Cardiac muscle cell (in vitro differentiated cells and primary cell): ENCODE results near the gene C14orf180. TPM values are rescaled to one million over a fixed set of nuclear protein-coding genes. Genes with fewer than 3 reads are reported as not detected.

Experiments
- DNase-seq, 2 donors: peaks; one replicate each; pipeline versions ENCODE4 v3.0.0 to v3.0.0-alpha.2; 2010 to 2017; ENCODE audit warnings: low read depth in 1 of 2, low spot score in 1 of 2
- H3K27ac ChIP-seq: fragments of 200-600 bp; sonication (generic); 2 replicates; pipeline ENCODE4 v1.5.1; 2016
- H3K27me3 ChIP-seq: fragments of 200-600 bp; sonication (generic); 2 replicates; pipeline ENCODE4 v1.6.0; 2016; ENCODE audit warnings: control low read depth
- H3K36me3 ChIP-seq: fragments of 200-600 bp; sonication (generic); 2 replicates; pipeline ENCODE4 v1.5.1; 2016; ENCODE audit warnings: control low read depth
- H3K4me1 ChIP-seq: fragments of 200-600 bp; sonication (generic); 2 replicates; pipeline ENCODE4 v1.8.1; 2017; ENCODE audit warnings: low read depth, mild to moderate bottlenecking, mixed run types
- H3K4me3 ChIP-seq: fragments of 200-600 bp; sonication (generic); 2 replicates; pipeline ENCODE4 v1.5.1; 2016; ENCODE audit warnings: mild to moderate bottlenecking
- H3K9me3 ChIP-seq: fragments of 200-600 bp; sonication (generic); 2 replicates; pipeline ENCODE4 v1.5.1; 2017; ENCODE audit warnings: low read depth, mild to moderate bottlenecking, control low read depth
- polyA plus RNA-seq: library from polyadenylated mRNA; unstranded; fragments of >200 nt; fragmentation: Nextera tagmentation; extraction: Ambion mirVana; gene quantifications from 2 replicates; pipeline ENCODE4 v1.2.1, GENCODE V29; 2016
- total RNA-seq: library from RNA; depleted of rRNA; stranded (reverse); fragments of >200 nt; gene quantifications from 2 replicates; pipeline ENCODE4 v1.2.3, GENCODE V29; 2016
- TF ChIP-seq, protein P1 (sequence below): IDR thresholded peaks from 2 replicates; pipeline ENCODE4 v1.5.1; 2012; ENCODE audit warnings: low read depth, mild to moderate bottlenecking, low read length

C14orf180 gene
- total and polyA plus RNA-seq, 2 experiments from 2014 or later: 17.1 to 19.7 TPM

GRCh38 chr14:104573930-104574329 lies 5.6 kb upstream of the C14orf180 start:
- H3K36me3 ChIP-seq: no peaks in the 10 kb centered on the region
- no peaks in the 10 kb centered on the region for H3K27me3 ChIP-seq
- no peaks in the 10 kb centered on the region for H3K9me3 ChIP-seq
- TF ChIP-seq, protein P1, sequence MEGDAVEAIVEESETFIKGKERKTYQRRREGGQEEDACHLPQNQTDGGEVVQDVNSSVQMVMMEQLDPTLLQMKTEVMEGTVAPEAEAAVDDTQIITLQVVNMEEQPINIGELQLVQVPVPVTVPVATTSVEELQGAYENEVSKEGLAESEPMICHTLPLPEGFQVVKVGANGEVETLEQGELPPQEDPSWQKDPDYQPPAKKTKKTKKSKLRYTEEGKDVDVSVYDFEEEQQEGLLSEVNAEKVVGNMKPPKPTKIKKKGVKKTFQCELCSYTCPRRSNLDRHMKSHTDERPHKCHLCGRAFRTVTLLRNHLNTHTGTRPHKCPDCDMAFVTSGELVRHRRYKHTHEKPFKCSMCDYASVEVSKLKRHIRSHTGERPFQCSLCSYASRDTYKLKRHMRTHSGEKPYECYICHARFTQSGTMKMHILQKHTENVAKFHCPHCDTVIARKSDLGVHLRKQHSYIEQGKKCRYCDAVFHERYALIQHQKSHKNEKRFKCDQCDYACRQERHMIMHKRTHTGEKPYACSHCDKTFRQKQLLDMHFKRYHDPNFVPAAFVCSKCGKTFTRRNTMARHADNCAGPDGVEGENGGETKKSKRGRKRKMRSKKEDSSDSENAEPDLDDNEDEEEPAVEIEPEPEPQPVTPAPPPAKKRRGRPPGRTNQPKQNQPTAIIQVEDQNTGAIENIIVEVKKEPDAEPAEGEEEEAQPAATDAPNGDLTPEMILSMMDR: no peak
- peak overlapping the region; percentile 97 for H3K27ac ChIP-seq
- peaks cover 79% of the 10 kb centered on the region for H3K4me1 ChIP-seq
- peak; percentile 4 to 84 for DNase-seq
- no peak overlapping the region for H3K4me3 ChIP-seq

DNA sequence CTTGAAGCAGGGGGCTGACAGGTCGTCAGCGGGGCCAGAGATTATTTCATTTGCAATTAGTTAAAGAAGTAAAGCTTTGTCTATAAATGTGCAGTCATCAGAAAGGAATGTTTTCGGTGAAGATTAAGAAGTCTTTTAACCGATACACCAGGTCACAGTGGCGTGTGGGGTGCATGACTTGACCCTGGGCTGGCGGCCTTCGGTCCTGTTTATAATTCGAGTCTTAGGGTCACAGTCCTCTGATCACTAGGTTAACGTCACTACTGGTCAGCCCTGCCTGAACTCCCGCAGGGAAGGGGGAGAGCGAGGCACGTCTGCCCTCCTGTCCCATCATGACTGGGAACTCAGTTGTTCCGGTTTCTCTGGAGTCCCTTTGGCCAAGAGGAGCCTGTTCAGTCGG lies 5.0 kb upstream of the C14orf180 start:
- H3K36me3 ChIP-seq: no peaks in the 10 kb centered on the region
- peak overlapping the region; percentile 97 for H3K27ac ChIP-seq
- H3K9me3 ChIP-seq: no peaks in the 10 kb centered on the region
- H3K4me1 ChIP-seq: peaks cover 85% of the 10 kb centered on the region
- H3K4me3 ChIP-seq: no peak overlapping the region
- TF ChIP-seq, protein P1: no peak
- no peaks in the 10 kb centered on the region for H3K27me3 ChIP-seq
- no peak for DNase-seq

DNA sequence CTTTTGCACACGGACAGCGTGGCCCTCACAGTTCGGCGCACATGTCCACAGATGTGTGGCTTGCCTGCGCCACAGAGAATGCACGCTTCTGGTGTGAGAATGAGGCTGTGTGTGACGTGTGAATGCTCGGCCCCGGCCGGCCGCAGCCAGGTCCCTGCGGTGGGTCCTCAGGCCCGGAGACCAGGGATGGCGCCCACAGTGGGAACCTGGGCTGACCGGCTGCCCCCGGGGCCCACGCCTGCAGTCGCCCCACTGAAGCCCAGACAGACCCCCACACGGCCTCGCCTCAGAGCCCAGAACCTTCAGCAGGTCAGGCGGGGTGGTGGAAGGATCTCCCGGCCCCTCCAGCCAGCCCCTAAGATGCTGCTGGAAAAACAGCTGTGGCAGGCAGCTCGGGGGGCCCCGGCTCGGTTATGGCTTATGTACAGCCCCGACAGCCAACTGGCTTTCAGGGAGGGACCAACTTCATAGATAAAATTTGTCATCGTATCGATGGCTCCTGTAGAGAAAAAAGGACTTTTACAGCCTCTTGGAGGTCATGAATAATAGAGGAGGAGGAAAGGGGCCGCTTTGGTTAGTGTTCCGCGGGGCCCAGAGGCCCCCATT lies 4.5 kb upstream of the C14orf180 start:
- Histone ChIP-seq H3K36me3 (no peaks in the 10 kb centered on the region), H3K27me3 (no peaks in the 10 kb centered on the region), H3K9me3 (no peaks in the 10 kb centered on the region), H3K4me3 (no peak overlapping the region), H3K4me1 (peaks cover 90% of the 10 kb centered on the region), H3K27ac (peak overlapping the region; percentile 97)
- DNase-seq: no peak
- TF ChIP-seq, protein P1: no peak

DNA sequence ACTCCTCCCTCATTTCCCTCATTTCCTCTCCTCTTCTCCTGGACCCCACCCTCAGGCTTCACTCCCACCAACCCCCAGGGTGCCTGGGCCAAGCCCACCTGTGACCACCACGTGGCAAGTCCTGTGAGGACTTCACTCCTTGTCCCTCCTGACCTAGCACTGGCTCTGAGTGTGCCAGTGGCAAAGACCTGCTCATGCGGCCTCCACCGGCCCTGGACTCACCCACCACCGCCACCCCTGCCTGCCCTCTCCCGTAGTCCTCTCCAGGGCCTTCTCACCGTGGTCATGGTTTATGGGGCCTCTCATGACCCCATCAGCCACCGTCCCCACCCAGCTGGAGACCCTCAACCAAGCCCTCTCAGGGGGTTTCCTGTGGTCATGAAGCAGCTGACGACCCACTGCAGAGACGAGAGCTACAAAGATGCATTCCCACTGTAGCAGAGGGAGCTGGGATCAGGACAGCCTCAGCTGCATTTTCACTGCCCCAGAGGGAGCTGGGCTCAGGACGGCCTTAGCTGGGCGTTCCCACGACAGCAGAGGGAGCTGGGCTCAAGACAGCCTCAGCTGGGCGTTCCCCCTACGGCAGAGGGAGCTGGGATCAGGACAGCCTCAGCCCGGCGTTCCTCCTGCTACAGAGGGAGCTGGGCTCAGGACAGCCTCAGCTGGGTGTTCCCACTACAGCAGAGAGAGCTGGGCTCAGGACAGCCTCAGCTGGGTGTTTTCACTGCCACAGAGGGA lies 3.2 kb upstream of the C14orf180 start:
- peaks cover 93% of the 10 kb centered on the region for H3K4me1 ChIP-seq
- DNase-seq: no peak
- H3K36me3 ChIP-seq: no peaks in the 10 kb centered on the region
- TF ChIP-seq, protein P1: peak; percentile 8
- H3K27ac ChIP-seq: peak overlapping the region; percentile 97
- no peak overlapping the region for H3K4me3 ChIP-seq
- H3K9me3 ChIP-seq: no peaks in the 10 kb centered on the region
- no peaks in the 10 kb centered on the region for H3K27me3 ChIP-seq

- Histone ChIP-seq H3K4me3 (no peak overlapping the region), H3K27ac (peak overlapping the region; percentile 97), H3K27me3 (no peaks in the 10 kb centered on the region), H3K36me3 (no peaks in the 10 kb centered on the region), H3K9me3 (no peaks in the 10 kb centered on the region), H3K4me1 (peaks cover 93% of the 10 kb centered on the region)
- DNase-seq: no peak
- TF ChIP-seq, protein P1: no peak
Measured at GRCh38 chr14:104576970-104577332, 2.6 kb upstream of the C14orf180 start.
